Esophagus squamous epithelium (tissue), 5 donors: ENCODE results near the gene PIF1. TPM values are rescaled to one million over a fixed set of nuclear protein-coding genes. Genes with fewer than 3 reads are reported as not detected.

Experiments used
- DNase-seq: peaks from one replicate; lab custom pipeline; 2025; lab: John Stamatoyannopoulos, UW
- H3K27ac ChIP-seq, 4 donors: fragments of 200-600 bp; sonication (generic); one replicate each; pipeline ENCODE4 v1.5.1; 2016 to 2019; ENCODE audit warnings: mild to moderate bottlenecking in 1 of 4
- H3K27me3 ChIP-seq, 4 donors: fragments of 200-600 bp; sonication (generic); 1 replicate in 3 of 4; 2 replicates in 1 of 4; pipeline versions ENCODE4 v1.5.1 to v1.6.0; 2017 to 2021; ENCODE audit warnings: antibody characterized with exemption in 1 of 4
- H3K36me3 ChIP-seq, 3 donors: fragments of 200-600 bp; sonication (generic); one replicate each; pipeline ENCODE4 v1.5.1; 2016 to 2019
- H3K4me1 ChIP-seq, 3 donors: fragments of 200-600 bp; sonication (generic); one replicate each; pipeline ENCODE4 v1.5.1; 2017 to 2019
- H3K4me3 ChIP-seq, 4 donors: fragments of 200-600 bp; sonication (generic); 1 replicate in 3 of 4; 2 replicates in 1 of 4; pipeline ENCODE4 v1.5.1; 2016 to 2019; ENCODE audit warnings: mild to moderate bottlenecking in 2 of 4, moderate library complexity in 1 of 4
- H3K9me3 ChIP-seq, 3 donors: fragments of 200-600 bp; sonication (generic); one replicate each; pipeline ENCODE4 v1.5.1; 2016 to 2019
- POLR2A ChIP-seq, 4 donors: fragments of 450-650 bp; IDR thresholded peaks; one replicate each; pipeline ENCODE4 v1.6.1; 2017; ENCODE audit warnings: antibody characterized with exemption in 4 of 4, mild to moderate bottlenecking in 4 of 4, moderate library complexity in 3 of 4
- WGBS, 2 donors: methylation state at CpG; one replicate each; pipeline ENCODE4 v1.1.5; 2018; 5-methylcytosine and 5-hydroxymethylcytosine counted together
- intact Hi-C: fragments of 100-400 bp; cut with DNase I; formaldehyde crosslinking; loops from one replicate; pipeline ENCODE4 v1.15.0; 2022
- total RNA-seq, 4 donors: library from RNA; depleted of rRNA; stranded (reverse); fragments of >200 nt; gene quantifications; one replicate each; pipeline ENCODE4 v1.1.0, GENCODE V29; 2016
- TF ChIP-seq, protein P1 (sequence below), 6 experiments: fragments of 450-650 bp in 4 of 6; fragments of 200-600 bp in 2 of 6; sonication (generic) in 2 of 6; IDR thresholded peaks; one replicate each; pipeline ENCODE4 v1.5.1; 2016 to 2019; ENCODE audit warnings: antibody characterized with exemption in 6 of 6, mild to moderate bottlenecking in 4 of 6, moderate library complexity in 4 of 6
- donor health status: DM: yes; HTN: yes; CAD: no.

PIF1 gene, protein sequence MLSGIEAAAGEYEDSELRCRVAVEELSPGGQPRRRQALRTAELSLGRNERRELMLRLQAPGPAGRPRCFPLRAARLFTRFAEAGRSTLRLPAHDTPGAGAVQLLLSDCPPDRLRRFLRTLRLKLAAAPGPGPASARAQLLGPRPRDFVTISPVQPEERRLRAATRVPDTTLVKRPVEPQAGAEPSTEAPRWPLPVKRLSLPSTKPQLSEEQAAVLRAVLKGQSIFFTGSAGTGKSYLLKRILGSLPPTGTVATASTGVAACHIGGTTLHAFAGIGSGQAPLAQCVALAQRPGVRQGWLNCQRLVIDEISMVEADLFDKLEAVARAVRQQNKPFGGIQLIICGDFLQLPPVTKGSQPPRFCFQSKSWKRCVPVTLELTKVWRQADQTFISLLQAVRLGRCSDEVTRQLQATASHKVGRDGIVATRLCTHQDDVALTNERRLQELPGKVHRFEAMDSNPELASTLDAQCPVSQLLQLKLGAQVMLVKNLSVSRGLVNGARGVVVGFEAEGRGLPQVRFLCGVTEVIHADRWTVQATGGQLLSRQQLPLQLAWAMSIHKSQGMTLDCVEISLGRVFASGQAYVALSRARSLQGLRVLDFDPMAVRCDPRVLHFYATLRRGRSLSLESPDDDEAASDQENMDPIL
- 10 to 100 TPM in 1 of 4 donors, 1 to 10 TPM in 3; 1.8 to 17.5 (median 3.8) TPM for total RNA-seq

DNA sequence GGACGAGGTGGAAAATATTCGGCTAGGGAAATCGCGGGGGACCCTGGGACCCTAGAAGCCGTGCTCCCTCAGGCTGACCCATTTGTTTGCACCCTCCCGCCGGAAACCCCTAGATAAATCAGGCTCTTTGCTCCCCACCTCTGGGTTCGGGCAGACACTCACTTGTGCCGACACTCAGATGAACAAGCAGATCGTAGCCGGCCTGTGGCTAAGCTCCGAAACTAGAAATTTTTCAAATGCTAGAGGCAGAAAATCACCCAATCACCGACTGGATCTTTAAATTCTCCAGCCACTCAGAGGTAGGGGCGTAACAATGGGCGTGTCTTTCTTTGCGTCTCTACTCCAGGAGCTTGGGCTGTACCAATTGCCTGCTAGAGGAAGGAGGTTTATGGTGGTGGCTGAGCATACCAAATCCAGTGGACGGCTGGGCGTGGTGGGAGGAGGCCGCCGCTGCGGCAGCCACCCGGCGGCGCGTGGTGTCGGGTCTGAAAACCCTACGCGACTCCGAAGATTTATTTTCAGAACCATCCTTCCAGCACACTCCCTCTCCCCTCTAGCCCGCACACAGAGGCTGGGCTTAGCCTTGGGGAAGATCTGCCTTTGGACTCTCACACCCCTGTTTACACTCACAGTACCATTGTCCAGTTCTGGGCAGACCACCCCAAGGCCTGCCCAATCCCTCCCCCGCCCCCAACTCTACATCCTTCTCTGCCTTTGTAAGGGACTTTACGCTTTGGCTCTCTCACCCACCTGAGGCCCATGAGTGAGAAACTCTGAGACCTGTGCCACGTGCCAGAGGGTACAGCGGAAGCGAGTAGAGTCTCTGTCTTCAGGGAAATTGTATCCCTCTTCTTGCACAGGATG lies at the start of gene PIF1:
PIF1 (minus strand) TSS at position 217 of the 864 bp plus-strand sequence. CDS start 1,312 bp downstream, outside the sequence.
- peak; percentile 52 for DNase-seq
- TF ChIP-seq POLR2A (IDR thresholded peaks at IDR 0.05) = peak in 3 of 4 donors; percentile 71 to 92 (median 78)
- TF ChIP-seq, protein P1, sequence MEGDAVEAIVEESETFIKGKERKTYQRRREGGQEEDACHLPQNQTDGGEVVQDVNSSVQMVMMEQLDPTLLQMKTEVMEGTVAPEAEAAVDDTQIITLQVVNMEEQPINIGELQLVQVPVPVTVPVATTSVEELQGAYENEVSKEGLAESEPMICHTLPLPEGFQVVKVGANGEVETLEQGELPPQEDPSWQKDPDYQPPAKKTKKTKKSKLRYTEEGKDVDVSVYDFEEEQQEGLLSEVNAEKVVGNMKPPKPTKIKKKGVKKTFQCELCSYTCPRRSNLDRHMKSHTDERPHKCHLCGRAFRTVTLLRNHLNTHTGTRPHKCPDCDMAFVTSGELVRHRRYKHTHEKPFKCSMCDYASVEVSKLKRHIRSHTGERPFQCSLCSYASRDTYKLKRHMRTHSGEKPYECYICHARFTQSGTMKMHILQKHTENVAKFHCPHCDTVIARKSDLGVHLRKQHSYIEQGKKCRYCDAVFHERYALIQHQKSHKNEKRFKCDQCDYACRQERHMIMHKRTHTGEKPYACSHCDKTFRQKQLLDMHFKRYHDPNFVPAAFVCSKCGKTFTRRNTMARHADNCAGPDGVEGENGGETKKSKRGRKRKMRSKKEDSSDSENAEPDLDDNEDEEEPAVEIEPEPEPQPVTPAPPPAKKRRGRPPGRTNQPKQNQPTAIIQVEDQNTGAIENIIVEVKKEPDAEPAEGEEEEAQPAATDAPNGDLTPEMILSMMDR (IDR thresholded peaks at IDR 0.05) = peak in 2 of 6 experiments; percentile 11 to 19
- Histone ChIP-seq H3K27me3 (peaks cover 0 to 7% (median 0%) of the 10 kb centered on the region in 4 donors), H3K36me3 (no peaks in the 10 kb centered on the region), H3K27ac (peak within 1 kb of the TSS; percentile 64 to 86 (median 83)), H3K4me1 (peaks cover 17 to 30% (median 18%) of the 10 kb centered on the region in 3 donors), H3K4me3 (peak within 1 kb of the TSS; percentile 38 to 68 (median 50)), H3K9me3 (no peaks in the 10 kb centered on the region)
- intact Hi-C loops = no loop called here
- 7 to 17% methylated on average over 16 to 27 of the region's 35 CpGs for WGBS, 2 donors

DNA sequence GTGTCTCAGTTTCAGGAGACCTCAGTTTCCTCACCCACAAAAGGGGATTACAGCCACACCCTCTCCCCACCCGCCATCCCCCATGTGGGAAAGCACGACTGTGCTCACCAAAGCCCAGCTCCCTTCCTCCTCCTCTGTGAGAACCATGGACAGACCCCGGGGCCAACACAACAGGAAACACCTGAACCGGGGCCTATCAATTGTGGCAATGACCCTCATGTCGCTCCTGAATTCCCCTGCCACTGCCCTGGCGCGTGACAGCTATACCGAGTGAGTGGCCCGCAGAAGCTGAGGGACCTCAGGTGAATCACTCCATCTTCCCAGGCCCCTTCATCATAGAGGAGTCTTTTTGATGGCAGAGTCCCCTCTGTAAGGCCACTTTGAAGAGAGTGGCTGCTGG lies 44.9 kb upstream of the PIF1 start:
- no peak overlapping the region for H3K4me3 ChIP-seq
- intact Hi-C loops = no loop called here
- no peak for DNase-seq
- peaks cover 0 to 35% (median 2%) of the 10 kb centered on the region in 3 donors for H3K36me3 ChIP-seq
- H3K4me1 ChIP-seq = peaks cover 6 to 38% (median 19%) of the 10 kb centered on the region in 3 donors
- no peaks in the 10 kb centered on the region for H3K27me3 ChIP-seq
- 89% methylated on average over 7 of the region's 9 CpGs; no CpG with 5 or more reads in 1 of the 2 donors for WGBS, 2 donors
- H3K9me3 ChIP-seq = no peaks in the 10 kb centered on the region
- TF ChIP-seq POLR2A (IDR thresholded peaks at IDR 0.05) = no peak
- TF ChIP-seq, protein P1 (IDR thresholded peaks at IDR 0.05) = no peak
- peak overlapping the region in 3 of 4 donors; percentile 4 to 72 (median 29) for H3K27ac ChIP-seq

- no peaks in the 10 kb centered on the region for H3K27me3 ChIP-seq
- H3K4me3 ChIP-seq = no peak overlapping the region
- no peak for TF ChIP-seq POLR2A (IDR thresholded peaks at IDR 0.05)
- TF ChIP-seq, protein P1 (IDR thresholded peaks at IDR 0.05) = no peak
- H3K4me1 ChIP-seq = peaks cover 6 to 46% (median 22%) of the 10 kb centered on the region in 3 donors
- DNase-seq = no peak
- no peaks in the 10 kb centered on the region for H3K9me3 ChIP-seq
- H3K36me3 ChIP-seq = peaks cover 5 to 44% (median 8%) of the 10 kb centered on the region in 3 donors
- peak overlapping the region in 1 of 4 donors; percentile 9 for H3K27ac ChIP-seq
- intact Hi-C loops = no loop called here
Observed at GRCh38 chr15:64869501-64869900, 44.1 kb upstream of the PIF1 start.

- Histone ChIP-seq H3K4me3 (no peak overlapping the region), H3K36me3 (peaks cover 5 to 76% (median 8%) of the 10 kb centered on the region in 3 donors), H3K9me3 (no peaks in the 10 kb centered on the region), H3K4me1 (peaks cover 6 to 44% (median 12%) of the 10 kb centered on the region in 3 donors), H3K27ac (peak overlapping the region; percentile 6 to 79 (median 60)), H3K27me3 (no peaks in the 10 kb centered on the region)
- TF ChIP-seq, protein P1 (IDR thresholded peaks at IDR 0.05) = no peak
- no peak for TF ChIP-seq POLR2A (IDR thresholded peaks at IDR 0.05)
- no peak for DNase-seq
- intact Hi-C loops = no loop called here
- 58 to 69% methylated on average over 6 of the region's 6 CpGs for WGBS, 2 donors
Observed at GRCh38 chr15:64865998-64866520, 40.6 kb upstream of the PIF1 start.
